22Rv1 (cell line): ENCODE data around the gene PPM1H.

Experiments used
- H3K27ac ChIP-seq: fragments of 450-650 bp; 2 replicates; pipeline ENCODE4 v1.5.1; 2017
- ZFX ChIP-seq: fragments of 450-650 bp; IDR thresholded peaks from 2 replicates; pipeline ENCODE4 v1.6.1; 2017; ENCODE audit warnings: antibody characterized with exemption, borderline replicate concordance
- TF ChIP-seq, protein P1 (sequence below): fragments of 450-650 bp; IDR thresholded peaks from 2 replicates; pipeline ENCODE4 v1.5.1; 2017; ENCODE audit warnings: mild to moderate bottlenecking

The PPM1H gene

DNA sequence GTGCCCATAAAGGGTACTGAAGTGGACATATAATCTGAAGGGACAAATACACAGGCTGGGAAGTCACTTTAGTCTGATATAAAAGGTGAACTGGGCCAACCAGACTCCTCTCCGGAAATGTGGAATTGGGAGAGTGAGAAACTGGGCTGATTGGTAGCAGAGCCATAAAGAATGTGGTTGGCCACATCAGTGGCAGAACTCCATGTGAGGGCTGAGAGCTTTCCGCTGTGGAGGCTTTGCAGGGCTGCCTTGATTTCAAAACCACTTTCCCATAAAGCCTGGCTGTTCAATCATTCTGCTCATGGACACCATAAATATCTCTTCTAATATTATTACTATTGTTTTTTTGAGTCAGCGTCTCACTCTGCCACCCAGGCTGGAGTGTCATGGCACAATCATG, 248.0 kb downstream of the PPM1H start:
- H3K27ac ChIP-seq, result no peak overlapping the region
- TF ChIP-seq, protein P1, sequence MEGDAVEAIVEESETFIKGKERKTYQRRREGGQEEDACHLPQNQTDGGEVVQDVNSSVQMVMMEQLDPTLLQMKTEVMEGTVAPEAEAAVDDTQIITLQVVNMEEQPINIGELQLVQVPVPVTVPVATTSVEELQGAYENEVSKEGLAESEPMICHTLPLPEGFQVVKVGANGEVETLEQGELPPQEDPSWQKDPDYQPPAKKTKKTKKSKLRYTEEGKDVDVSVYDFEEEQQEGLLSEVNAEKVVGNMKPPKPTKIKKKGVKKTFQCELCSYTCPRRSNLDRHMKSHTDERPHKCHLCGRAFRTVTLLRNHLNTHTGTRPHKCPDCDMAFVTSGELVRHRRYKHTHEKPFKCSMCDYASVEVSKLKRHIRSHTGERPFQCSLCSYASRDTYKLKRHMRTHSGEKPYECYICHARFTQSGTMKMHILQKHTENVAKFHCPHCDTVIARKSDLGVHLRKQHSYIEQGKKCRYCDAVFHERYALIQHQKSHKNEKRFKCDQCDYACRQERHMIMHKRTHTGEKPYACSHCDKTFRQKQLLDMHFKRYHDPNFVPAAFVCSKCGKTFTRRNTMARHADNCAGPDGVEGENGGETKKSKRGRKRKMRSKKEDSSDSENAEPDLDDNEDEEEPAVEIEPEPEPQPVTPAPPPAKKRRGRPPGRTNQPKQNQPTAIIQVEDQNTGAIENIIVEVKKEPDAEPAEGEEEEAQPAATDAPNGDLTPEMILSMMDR, result no peak
- no peak for TF ChIP-seq ZFX

DNA sequence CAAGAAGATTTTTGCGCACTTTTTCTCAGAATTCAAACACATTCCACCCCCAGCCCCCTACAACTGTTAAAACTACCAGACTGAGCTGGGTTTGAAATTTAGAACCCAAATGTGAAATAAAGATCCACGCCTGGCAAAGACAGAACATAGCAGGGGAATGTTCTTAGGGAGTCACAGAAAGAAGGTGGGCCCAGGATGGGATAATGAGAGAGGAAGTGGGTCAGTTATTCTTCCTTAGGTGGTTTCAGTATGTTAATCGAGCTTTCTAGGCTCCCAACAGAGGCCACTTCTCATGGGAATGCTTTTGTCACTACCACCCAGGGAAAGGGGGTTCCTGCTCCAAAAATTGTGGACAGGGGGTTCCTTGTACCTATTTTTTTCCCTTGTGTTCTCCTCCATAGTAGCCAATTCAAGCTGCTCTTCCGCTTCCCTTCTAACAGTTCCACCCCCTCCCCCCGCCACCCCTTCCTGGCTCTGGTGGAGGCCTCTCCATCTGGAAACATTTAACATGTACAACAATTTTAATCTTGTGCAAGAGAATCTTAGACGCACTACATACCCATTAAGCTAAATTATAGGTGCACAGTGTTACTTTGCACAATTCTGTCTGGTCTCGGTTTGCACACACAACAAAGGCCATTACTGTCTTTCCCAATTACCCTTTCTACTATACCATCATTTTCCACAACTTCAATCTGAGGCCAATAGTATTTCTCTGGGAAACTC, 250.2 kb downstream of the PPM1H start:
- no peak overlapping the region for H3K27ac ChIP-seq
- no peak for TF ChIP-seq ZFX
- TF ChIP-seq, protein P1, result no peak

DNA sequence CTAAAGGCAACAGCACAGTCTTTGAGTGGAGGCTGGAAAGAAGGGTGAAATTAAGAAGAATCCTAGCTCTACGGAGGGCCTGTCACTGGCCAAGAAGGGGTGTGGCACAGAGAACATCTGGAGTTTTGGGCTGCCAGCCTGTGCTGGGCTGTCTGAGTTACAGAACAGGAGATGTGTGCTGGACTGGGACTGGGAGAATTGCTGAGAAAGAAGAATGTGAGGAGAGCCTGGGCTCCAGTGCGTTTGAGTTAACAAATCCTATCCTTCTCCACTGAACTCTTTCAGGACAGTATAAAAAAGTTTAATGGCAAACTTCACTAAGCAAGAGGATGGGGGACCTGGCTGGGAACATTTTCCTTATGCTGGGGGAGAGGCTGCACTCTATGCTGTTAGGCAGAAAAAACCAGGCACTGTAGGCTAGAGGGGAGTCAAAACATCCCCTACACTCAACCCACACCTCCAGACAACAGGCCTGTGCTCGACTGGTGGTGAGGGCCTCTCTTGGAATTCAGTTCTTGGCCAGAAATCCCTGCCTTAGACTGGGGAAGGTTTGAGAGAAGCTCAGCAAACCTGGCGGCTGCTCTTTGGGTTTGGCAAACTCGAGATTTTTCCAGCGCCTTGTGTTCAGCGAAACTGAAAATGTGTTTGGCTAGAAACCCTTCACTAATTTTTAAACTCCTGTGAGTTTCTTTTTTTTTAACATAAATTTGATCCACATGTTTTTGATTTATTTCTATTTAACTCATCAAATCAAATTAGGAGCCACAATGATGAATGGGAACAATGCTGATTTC, 251.0 kb downstream of the PPM1H start:
- TF ChIP-seq ZFX, result no peak
- TF ChIP-seq, protein P1, result no peak
- H3K27ac ChIP-seq, result no peak overlapping the region

DNA sequence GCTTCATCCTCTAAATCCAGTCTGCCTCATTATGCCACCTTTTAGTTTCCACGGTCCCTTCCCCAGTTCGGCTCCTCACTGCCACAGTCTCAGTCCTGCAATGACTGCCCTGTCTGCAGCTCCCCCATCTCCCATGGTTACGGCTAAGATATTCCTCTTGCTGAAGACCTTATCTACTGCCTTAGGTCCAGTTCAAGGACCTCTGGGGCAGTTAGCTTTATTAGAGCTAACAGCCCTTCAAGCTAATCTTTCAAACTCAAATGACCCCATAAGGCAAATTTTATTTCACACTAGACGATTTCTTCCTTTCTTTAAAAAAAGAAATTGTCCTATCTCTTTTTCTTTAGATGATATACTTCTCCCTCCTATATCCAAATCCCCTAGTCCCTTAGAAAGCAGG, 253.6 kb downstream of the PPM1H start:
- TF ChIP-seq ZFX, result no peak
- TF ChIP-seq, protein P1, result no peak
- no peak overlapping the region for H3K27ac ChIP-seq

DNA sequence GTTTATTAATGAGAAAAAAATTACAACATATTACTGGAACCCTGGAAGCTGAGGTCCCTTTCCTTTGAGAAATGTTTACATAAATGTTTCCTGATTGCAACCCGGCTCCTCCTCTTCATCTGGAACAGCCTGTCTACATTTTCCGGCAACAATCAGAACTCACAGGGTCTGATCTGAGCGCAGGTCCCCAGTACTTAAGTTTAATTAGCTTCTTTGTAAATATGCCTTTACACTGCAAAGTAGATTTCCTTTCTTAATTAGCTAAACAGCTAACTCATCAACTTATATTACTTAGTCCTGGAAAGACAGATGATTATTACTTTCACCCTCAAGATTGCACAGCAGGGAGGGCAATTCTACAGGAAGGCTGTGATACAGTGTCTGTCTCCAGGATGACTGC, 255.3 kb downstream of the PPM1H start:
- no peak overlapping the region for H3K27ac ChIP-seq
- no peak for TF ChIP-seq ZFX
- TF ChIP-seq, protein P1, result no peak

DNA sequence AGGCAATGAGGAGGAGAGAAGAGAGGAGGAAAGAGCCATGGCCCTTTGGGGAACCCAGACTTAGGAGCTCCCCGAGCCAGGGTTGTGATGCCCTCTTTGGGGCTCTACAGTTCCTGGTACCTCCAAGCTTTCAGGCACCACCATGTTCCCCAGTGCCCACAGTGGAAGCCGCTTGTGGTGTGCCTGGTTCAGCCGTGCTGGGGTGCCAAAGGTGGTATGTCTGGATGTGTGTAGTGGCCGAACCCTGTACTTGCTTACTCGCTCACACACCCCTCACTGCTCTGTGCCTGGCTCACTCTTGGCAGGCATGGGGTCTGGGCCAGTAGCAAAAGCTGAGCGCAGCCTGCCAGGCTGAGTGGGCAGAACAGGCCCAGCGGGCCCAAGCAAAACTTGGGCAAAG, 257.6 kb downstream of the PPM1H start:
- TF ChIP-seq, protein P1, result no peak
- no peak for TF ChIP-seq ZFX
- no peak overlapping the region for H3K27ac ChIP-seq
